HG02588 (cell line): ENCODE measurements around the gene DMBX1.

Source experiments
- ATAC-seq: cut with Tn5 transposase; IDR thresholded peaks from one replicate; pipeline ENCODE4 v1.9.1; 2021; ENCODE audit warnings: mild to moderate bottlenecking, moderate library complexity; ENCODE audit not compliant: unreplicated experiment

DMBX1 gene

DNA sequence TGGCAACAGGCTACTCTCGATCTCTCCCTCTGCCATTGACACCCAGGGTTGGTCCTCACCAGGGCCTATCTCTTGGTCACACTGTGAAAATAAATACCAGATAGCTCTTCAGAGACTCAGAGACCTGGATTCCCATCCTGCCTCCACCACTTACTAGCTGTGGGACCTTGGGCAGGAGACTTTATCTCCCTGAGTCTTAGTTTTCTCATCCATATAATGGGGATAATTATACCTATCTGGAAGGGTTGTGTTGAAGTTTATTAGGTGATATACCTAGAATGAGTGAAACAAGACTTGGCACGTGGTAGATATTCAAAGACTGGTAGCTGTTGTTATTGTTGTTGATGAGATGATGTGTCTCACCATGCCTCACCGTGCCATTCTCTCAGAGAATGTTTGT, 7.4 kb downstream of the DMBX1 start:
- ATAC-seq, result no peak

DNA sequence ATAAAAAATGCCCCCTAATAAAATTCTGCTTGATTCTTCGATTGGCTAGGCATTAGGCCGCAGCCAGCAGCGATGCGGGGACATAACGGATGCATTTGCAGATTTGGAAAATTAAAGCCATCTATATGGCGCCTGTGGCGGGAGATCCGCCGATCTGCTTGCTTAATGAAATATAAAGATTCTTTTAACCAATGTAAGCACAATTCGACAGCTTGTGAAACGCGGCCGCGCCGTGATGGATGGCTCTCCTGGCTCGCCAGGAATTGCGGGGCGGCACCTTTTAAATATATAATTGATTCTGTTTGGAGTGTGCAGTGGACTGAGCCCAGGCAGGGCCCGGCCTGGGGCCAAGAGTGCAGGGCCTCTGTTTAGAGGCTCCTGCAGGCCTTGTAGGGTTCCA, 8.0 kb downstream of the DMBX1 start:
- no peak for ATAC-seq

DNA sequence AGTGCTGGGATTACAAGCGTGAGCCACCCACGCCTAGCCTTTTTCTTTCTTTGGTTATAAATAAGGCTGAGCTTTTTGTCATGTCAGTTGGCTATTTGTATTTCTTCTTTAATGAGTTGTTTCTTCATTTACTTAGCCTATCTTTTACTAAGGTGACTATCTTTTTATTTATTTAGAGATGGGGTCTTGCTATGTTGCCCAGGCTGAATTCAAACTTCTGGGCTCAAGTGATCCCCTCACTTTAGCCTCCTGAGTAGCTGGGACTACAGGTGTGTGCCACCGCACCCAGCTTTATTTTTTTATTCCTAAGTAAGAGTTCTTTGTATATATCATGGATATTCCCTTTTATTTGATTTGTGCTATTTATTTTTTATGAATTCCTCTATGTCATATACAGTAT, 11.9 kb downstream of the DMBX1 start:
- no peak for ATAC-seq

DNA sequence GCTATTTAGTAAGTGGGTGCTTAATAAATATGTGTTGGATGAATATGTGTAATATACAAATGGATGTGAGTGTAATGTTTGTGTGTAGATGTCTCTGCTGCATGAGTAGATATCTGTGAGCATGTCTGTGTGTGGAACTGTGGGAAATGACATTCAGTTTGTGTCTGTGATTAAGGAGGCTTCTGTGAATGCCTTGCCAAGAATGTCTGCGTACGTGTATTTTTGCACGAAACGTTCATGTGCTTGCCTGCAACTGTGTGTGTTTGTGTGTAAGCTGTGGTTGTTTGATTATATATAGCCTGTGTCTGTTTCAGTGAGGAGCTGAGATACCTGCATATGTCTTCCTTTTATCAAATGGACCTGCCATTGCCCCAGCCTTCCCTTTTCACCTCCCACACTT, 13.8 kb downstream of the DMBX1 start:
- ATAC-seq, result no peak

DNA sequence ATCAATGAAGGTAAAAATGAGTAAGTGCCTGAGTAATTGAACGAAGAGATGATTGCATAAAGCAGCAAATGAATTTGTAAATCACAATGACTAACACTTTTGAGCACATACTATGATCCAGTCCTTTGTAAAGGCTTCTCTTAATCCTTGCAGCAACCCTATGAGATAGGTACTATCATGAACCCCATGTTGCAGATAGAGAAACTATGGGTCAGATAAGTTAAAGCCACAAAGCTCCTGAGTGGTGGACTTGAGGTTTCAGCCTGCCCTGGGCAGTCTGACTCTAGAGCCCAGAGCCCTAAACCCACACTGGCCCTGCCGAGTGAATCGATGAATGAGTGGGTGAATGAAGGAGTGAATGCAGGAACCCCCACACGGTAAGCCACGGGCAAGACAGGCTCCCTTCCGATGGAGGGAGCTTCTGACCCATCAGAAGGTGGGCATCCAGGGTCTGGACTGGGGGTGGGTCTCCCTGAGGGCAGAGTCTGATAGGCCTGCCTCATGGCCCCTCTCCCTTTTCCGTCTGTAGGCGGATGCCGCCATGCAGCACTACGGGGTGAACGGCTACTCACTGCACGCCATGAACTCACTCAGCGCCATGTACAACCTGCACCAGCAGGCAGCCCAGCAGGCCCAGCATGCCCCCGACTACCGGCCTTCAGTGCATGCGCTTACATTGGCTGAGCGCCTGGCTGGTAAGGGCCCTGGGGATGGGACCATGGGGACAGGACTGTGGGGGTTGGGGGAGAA, 17.0 kb downstream of the DMBX1 start:
- no peak for ATAC-seq

DNA sequence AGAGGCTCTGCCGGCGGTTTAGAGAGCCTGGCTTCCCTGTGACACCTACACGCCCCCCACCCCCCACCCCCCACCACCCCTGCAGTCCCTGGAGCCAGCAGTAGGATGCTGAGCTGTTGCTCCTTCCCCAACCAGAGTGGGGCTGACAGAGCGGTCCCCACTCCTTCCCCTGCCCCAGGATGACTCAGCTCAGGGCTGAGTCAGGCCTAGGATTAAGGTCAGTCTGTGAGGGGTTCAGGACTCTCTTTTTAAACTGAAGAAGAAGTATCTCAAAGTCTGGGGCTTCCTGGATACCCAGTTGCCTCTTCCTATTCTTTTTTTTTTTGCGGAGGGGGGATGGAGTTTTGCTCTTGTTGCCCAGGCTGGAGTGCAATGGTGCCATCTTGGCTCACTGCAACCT, 19.1 kb downstream of the DMBX1 start:
- ATAC-seq, result no peak

DNA sequence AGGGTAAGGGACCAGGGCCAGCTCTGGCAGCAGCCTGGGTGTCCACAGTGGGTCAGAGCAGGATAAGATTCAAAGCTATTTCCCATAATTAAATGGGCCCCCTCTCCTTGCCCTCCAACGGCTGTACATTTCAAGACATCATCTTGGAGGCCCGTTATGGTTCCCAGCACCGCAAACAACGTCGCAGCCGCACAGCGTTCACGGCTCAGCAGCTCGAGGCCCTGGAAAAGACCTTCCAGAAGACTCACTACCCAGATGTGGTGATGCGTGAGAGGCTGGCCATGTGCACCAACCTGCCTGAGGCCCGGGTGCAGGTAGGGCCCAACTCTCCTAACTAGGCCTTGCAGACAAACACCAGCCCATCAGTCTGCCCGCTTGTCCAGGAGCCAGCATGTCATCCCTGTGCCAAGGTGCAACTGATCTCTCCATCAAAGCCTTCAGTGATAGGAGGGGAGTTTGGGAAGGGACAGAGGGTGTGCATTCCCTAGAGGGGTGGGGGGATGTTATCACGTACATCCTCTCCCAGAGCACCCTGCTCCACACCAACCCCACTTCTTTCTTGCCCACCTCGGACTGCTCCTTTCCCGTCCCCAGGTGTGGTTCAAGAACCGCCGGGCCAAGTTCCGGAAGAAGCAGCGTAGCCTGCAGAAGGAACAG, 20.8 kb downstream of the DMBX1 start:
- no peak for ATAC-seq

DNA sequence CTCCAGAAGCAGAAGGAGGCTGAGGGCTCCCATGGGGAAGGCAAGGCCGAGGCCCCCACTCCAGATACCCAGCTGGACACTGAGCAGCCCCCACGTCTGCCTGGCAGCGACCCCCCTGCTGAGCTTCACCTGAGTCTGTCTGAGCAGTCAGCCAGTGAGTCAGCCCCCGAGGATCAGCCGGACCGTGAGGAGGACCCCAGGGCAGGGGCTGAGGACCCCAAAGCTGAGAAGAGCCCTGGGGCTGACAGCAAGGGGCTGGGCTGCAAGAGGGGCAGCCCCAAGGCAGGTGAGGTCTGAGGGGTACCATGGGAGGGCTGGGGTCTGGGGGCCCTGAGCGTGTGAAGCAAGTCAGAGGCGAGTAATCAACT, 21.3 kb downstream of the DMBX1 start:
- no peak for ATAC-seq

DNA sequence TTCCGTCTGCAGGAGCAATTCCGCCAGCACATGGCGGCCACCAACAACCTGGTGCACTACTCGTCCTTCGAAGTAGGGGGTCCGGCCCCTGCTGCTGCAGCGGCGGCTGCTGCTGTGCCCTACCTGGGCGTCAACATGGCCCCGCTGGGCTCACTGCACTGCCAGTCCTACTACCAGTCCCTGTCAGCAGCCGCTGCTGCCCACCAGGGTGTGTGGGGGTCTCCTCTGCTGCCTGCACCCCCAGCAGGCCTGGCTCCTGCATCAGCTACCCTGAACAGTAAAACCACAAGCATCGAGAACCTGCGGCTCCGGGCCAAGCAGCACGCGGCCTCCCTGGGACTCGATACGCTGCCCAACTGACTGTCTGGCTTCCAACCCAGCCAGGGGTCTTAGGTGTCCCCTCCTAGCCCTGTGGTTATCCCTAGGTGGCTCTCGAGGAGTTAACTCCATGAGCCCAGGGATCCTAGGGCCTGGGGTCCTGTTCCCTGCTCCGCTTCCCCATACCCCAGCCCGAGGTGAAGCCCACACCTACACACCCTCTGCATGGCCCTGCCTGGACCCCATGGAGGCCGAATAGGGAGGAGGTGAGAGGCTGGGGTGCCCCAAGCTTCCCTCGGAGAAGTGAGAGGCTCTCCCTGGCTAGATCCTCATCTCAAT, 22.6 kb downstream of the DMBX1 start:
- ATAC-seq, result no peak

DNA sequence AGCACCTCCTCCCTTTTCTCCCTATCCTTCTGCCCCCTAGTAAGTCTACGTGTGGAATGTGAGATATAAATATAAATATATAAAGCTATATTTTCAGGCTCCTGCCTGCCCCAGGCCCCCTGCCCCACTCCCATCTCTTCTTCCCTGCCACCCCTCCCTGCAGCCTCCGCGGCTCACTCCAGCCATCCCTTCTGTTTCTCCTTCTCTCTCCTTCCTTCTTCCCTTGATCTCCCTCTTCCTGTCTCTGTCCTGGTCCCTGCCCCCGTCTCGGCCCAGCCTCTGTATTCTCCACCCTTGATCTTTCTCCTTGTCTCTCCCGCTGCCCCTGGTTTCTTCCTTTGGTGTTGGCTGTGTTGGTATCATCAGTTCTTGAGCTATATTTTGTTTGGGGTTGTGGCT, 23.2 kb downstream of the DMBX1 start:
- no peak for ATAC-seq

DNA sequence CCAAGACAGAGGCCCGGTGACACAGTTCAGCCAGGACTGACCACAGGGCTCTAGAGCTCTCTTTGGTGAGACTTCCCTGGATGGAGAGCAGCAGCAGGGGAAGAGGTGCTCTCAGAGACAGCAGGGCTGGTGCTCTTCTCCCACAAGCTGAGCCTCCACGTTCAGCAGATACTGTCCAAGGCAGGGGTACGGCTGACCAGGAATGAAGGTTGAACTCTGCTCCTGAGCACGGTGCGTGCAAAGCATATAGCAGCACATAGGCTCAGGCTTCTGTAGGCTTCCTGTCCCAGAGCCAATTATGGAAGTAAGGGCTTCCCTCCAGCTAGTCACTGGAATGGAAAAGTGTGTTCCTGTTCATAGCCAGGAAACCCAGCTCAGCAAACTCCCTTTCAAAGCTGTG, 23.9 kb downstream of the DMBX1 start:
- no peak for ATAC-seq

DNA sequence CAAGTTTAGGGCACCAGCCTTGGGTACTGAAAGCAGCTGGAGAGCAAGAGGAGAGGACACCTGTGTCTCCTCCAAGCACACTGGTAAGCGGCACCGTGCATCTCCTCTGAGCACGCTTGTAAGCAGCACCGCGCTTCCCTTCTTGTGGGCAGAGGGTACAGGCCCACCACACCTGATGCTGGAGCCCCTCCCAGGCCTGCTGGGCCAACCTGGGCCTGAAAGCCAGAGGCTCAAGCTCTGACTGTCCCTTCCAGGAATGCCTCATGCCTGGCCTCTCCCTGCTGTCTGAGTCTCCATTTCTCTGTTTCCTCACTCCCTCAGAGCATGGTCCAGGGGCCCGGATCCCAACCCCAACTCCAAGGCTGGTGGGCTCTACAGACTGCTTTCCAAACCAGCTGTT, 25.9 kb downstream of the DMBX1 start:
- no peak for ATAC-seq

DNA sequence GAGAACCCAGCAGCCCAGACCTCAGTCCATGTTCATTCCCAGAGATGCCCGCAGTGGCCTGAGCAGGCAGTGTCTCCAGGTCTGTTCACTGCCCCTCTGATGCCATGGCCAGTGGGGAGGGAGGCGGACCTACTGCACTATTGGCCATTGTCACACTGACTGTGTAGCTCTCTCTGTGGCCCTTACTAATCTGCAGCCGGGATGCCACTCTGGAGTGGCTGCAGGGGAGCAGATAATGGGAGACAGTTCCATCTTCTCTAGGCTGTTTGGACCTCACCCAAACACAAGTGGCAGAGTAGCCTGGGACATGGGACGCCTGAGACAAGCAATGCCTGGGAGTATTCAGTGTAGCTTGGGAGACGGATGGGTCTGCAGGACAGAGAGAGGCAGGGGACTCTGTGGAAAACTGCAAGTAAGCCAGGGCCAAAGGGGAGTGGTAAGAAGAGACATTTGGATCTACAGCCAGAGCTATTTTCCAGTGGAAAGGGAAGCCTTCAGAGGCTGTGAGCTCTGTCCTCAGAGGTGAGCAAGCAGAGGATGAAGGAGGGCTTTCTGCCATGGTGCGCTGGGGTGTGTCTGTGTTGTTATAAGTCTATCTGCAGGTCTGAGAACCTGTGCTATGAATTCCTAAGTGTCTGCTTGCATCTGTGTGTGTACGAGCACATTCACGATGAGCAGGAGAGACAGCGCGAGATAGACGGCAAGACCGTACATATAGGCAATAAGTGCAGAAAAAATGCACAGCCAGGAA, 26.7 kb downstream of the DMBX1 start:
- no peak for ATAC-seq

DNA sequence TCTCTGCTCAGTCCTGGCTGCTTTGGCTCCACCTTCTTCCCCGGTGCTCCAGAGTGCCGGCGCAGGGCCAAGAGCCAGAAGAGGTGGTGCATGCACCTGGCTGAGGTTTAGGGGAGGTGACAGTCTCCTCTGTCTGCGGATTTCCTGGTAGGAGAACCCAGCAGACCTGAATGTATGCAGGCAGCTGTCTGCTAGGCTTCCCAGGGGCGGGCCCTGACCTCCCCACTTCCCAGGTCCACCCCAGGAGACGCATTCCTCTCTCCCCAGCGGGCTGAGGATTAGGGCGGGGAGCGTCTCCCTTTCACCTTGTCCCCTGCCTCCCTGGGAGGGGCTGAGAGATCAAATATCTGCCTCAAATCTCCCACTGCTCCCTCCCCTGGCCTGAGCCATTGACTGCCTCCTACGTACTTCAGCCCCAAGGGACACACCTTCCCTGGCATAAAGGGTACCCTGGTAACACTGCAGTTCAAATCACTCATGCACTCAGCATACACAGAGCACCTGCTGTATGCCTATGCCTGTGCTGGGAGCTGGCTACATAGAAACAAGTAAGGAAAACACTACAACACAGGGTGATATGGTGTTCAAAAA, 27.5 kb downstream of the DMBX1 start:
- no peak for ATAC-seq

DNA sequence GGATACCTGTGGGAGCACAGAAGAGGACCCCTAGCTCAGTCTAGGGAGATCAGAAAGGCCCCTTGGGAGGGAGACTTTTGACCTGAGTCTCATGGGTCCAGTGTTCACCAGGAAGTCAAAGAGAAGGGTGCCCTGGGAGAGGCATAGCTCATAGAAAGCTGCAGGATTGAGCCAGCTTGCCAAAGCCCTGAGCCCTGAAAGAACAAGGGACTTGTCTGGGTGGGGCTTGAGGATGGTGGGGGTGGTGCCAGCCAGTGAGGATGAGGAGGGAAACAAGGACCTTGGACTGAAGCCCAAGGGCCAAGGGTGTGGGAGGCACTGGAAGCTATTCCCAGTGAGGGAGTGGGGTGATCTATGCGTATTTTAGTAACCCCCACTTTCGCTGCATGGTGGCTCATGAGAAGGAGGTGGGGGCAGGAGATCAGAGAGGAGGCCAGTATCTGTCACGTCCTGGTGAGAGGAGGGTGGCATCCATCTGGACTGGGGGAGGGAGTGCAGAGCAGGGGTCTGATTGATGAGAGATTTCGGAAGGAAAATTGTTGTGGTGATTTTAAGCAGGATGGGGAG, 28.4 kb downstream of the DMBX1 start:
- no peak for ATAC-seq

DNA sequence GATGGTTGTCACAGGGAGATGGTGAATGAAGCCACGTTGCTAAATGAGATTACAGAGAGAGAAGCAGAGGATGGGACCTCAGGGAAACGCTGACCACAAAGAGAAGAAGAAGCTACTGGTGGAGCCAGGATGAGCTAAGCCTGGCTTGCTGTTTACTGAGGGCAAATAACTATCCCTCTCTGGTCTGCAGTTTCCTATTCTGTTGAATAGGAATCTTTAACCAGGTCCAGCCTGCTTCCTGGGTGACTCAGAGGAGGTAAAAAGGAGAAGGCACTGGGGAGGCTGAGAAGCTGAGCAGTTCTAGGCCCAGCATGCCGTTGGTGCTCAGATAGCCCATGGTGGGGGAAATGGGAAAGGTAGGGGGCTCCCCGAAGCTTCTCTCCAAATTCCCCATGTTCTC, 29.6 kb downstream of the DMBX1 start:
- no peak for ATAC-seq

DNA sequence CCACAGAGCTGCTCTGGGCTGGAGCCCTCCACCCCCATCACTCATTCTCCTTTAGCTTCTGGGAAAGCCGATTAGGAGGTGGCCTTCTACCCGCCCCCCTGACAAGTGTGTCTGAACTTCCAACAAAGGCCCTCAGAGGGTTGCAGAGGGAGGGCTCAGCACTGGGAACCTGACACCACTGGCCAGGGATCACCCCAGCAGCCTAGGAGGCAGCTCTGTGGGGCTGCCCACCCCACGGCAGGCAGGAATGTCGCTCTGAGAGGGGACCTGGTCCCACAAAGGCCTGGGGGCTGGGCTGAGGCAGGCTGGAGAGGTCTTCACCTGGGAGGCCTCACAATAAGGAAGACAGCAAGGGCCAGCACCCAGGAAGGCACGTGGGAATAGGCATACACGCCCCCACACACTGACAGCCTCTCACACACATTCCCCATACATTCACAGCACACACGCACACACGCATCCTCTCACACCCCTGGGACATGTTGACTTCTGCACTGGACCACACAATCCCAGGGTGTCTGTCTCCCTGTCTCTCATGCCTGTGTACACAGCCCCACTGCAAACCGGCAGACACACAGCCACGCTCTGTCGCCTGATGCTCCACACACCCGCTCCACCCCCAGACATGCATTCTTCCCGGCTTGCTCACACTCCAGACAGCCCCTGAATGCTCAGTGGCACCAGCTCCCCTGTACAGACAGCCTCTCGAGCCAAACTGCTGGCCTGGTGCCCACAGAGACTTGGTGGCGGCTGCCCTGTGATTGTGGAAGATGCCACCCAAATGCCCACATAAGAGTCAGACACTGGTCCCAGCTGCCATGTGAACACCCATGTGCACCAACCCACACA, 30.7 kb downstream of the DMBX1 start:
- ATAC-seq, result no peak

DNA sequence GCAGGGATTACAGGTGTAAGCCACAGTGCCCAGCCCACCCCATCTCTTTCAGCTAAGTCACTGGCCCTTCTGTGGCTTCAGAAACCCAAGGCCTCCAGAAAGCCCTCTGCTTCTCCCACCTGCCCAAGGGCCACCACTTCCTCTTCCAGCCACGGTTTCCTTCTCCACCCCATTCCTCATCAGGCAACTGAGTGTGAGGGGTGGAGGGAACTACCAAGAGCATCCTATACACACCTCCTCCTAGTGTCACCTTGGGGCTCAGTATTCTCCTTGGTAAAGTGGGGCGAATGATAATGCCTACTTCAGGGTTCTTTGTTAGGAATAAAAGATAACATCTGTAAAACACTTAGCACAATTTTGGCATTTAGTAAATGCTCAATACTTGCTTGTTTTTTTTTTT, 31.8 kb downstream of the DMBX1 start:
- no peak for ATAC-seq

DNA sequence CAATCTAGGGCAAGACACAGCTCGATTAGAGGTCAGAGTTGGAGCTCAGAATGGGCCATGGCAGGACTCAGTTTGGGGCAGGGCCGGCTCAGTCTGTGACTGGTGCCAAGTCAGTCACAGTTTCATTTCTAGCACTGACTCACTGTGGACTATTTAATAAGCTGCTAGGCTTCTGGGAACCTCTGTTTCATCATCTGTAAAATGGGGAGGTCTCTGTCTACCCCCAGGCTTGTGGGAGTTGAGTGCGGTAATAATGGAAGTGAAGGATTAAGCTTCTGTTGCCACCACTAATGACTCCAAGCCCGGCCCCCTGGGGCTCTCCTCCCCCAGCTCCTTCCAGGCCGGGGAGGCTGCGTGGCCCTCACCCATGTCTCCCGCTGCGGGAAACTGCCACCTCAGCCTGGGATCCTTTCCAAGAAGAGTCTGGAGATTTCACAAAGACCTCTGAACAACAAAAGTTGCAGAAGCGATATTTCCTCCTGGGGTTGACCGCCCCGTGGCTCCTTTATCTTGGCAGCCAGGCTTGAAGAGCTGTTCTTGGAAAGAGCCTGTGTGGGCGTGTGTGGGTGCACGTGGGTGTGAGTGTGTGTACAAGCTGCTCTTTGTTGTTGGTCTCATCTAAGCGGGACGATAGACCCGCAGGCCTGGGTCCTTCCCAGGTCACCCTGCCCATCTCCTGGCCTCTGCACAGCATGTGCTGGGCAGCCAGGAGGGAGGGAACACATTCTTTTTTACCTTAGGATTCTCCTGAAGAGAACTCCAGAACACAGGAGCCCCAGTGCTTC, 32.7 kb downstream of the DMBX1 start:
- no peak for ATAC-seq
